22Rv1 (cell line): ENCODE results near the gene RALGPS1.

Experiments used
- CTCF ChIP-seq: fragments of 450-650 bp; IDR thresholded peaks from 2 replicates; pipeline ENCODE4 v1.5.1; 2017; ENCODE audit warnings: mild to moderate bottlenecking
- ZFX ChIP-seq: fragments of 450-650 bp; IDR thresholded peaks from 2 replicates; pipeline ENCODE4 v1.6.1; 2017; ENCODE audit warnings: antibody characterized with exemption, borderline replicate concordance

- TF ChIP-seq CTCF (no peak), ZFX (no peak)
Observed at GRCh38 chr9:127248241-127248640, 333.7 kb downstream of the RALGPS1 start.
